Breast epithelium (tissue), 3 donors: Measurements from ENCODE around the gene NPRL2.

ENCODE experiments used
- CTCF ChIP-seq, 3 donors: fragments of 450-650 bp; IDR thresholded peaks; one replicate each; pipeline ENCODE4 v1.5.1; 2016 to 2017; ENCODE audit warnings: antibody characterized with exemption in 3 of 3, mild to moderate bottlenecking in 3 of 3, moderate library complexity in 3 of 3
- POLR2A ChIP-seq: fragments of 450-650 bp; IDR thresholded peaks from one replicate; pipeline ENCODE4 v1.6.1; 2016; ENCODE audit warnings: antibody characterized with exemption, mild to moderate bottlenecking, moderate library complexity
- POLR2AphosphoS5 ChIP-seq, 3 donors: sonication (generic); formaldehyde crosslinking; IDR thresholded peaks; one replicate each; pipeline ENCODE4 v1.6.1; 2017; ENCODE audit warnings: antibody characterized with exemption in 3 of 3

DNA sequence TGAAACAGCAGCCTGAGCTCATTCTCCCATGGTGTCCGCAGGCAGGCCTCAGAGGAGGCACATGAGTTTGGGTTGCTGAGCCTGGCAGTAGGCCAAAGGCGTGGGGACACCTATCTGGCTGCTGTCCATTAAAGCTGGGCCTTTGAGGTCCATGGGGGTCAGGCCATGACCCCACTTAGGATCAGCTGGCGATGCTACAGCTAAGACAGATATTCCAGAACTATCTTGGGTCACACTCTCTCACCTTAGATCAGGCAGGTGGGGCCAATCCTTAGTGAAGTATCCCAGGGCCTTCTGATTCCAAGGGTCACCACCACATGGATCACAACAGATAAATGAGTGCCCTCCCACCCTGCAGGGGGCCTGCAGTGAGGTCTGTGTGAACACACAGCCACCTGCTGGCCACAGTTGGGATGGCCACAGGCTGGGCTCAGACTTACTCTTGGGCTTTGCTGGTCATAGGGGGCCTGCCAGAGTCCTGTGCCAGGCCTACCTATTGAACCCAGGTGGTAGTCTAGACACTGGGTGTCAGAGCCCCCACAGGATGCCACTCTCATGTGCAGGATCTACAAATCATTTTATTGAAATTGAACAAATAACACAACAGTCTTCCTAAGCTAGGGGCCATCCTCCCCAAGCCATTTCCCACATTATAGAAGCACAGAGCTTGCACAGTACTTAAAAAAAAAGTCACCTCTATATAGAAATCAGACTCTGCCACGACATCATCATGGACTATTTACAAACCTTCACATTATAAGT, 26.0 kb downstream of the NPRL2 start:
- TF ChIP-seq POLR2A (no peak), CTCF (IDR thresholded peaks at IDR 0.05) (peak; percentile 67 to 79 (median 76)), POLR2AphosphoS5 (IDR thresholded peaks at IDR 0.05) (no peak)
